ENCODE data around the gene POLR3E. TPM values are rescaled to one million over a fixed set of nuclear protein-coding genes. Genes with fewer than 3 reads are reported as not detected.
"Not testable (repeated sequence)": the region's sequence is repeated elsewhere in the genome, so short reads cannot be mapped to it uniquely, and the experiment has no call there.

Gene POLR3E
- total RNA-seq, 1 donor from 2014 or later = 91.3 TPM

GRCh38 chr16:22364241-22364640 is 67.0 kb downstream of the POLR3E start:
- TF ChIP-seq CTCF (IDR thresholded peaks at IDR 0.05) (no peak), EZH2phosphoT487 (IDR thresholded peaks at IDR 0.05) (no peak), EZH2 (IDR thresholded peaks at IDR 0.05) (no peak)
- Histone ChIP-seq H3K4me3 (no peak overlapping the region), H3K9ac (no peak overlapping the region), H3K4me2 (no peak overlapping the region), H3K4me1 (no peaks in the 10 kb centered on the region), H2AFZ (replicated peaks) (no peak overlapping the region), H3F3A (ENCODE audit: low read depth) (peaks cover 7% of the 10 kb centered on the region), H3K27ac (no peak overlapping the region), H3K27me3 (no peaks in the 10 kb centered on the region), H3K36me3 (peaks cover 6% of the 10 kb centered on the region), H4K20me1 (ENCODE audit: low read depth) (peaks cover 19% of the 10 kb centered on the region), H3K79me2 (ENCODE audit: low read depth) (peaks cover 41% of the 10 kb centered on the region), H3K9me3 (ENCODE audit: low read depth) (no peaks in the 10 kb centered on the region)
- Mint-ChIP-seq H3K9me3 (no peaks in the 10 kb centered on the region), H3K4me3 (no peak overlapping the region), H3K27me3 (ENCODE audit: insufficient read depth, low read depth) (no peaks in the 10 kb centered on the region), H3K4me1 (no peaks in the 10 kb centered on the region), H3K27ac (no peak overlapping the region), H3K36me3 (peaks cover 19% of the 10 kb centered on the region)
- DNase-seq (ENCODE audit: low spot score) = no peak

GRCh38 chr16:22366371-22366770 is 69.2 kb downstream of the POLR3E start:
- Histone ChIP-seq H3F3A (ENCODE audit: low read depth) (peaks cover 20% of the 10 kb centered on the region), H3K4me2 (no peak overlapping the region), H3K4me3 (no peak overlapping the region), H2AFZ (replicated peaks) (no peak overlapping the region), H3K27me3 (no peaks in the 10 kb centered on the region), H3K79me2 (ENCODE audit: low read depth) (peaks cover 55% of the 10 kb centered on the region), H3K4me1 (peaks cover 20% of the 10 kb centered on the region), H3K9ac (no peak overlapping the region), H3K27ac (no peak overlapping the region), H3K9me3 (ENCODE audit: low read depth) (no peaks in the 10 kb centered on the region), H3K36me3 (peaks cover 6% of the 10 kb centered on the region), H4K20me1 (ENCODE audit: low read depth) (peaks cover 39% of the 10 kb centered on the region)
- Mint-ChIP-seq H3K4me1 (peaks cover 10% of the 10 kb centered on the region), H3K36me3 (peaks cover 19% of the 10 kb centered on the region), H3K27ac (no peak overlapping the region), H3K4me3 (no peak overlapping the region), H3K9me3 (no peaks in the 10 kb centered on the region), H3K27me3 (ENCODE audit: insufficient read depth, low read depth) (no peaks in the 10 kb centered on the region)
- DNase-seq (ENCODE audit: low spot score) = no peak
- TF ChIP-seq EZH2 (IDR thresholded peaks at IDR 0.05) (no peak), EZH2phosphoT487 (IDR thresholded peaks at IDR 0.05) (no peak), CTCF (IDR thresholded peaks at IDR 0.05) (no peak)

GRCh38 chr16:22366889-22367288 is 69.7 kb downstream of the POLR3E start:
- Histone ChIP-seq H3K27ac (no peak overlapping the region), H2AFZ (replicated peaks) (no peak overlapping the region), H3K9me3 (ENCODE audit: low read depth) (no peaks in the 10 kb centered on the region), H3K4me2 (no peak overlapping the region), H4K20me1 (ENCODE audit: low read depth) (peaks cover 42% of the 10 kb centered on the region), H3K27me3 (no peaks in the 10 kb centered on the region), H3K79me2 (ENCODE audit: low read depth) (peaks cover 60% of the 10 kb centered on the region), H3K4me1 (peaks cover 21% of the 10 kb centered on the region), H3F3A (ENCODE audit: low read depth) (peaks cover 20% of the 10 kb centered on the region), H3K36me3 (peaks cover 6% of the 10 kb centered on the region), H3K9ac (no peak overlapping the region), H3K4me3 (no peak overlapping the region)
- Mint-ChIP-seq H3K4me3 (no peak overlapping the region), H3K27ac (no peak overlapping the region), H3K27me3 (ENCODE audit: insufficient read depth, low read depth) (no peaks in the 10 kb centered on the region), H3K36me3 (peaks cover 19% of the 10 kb centered on the region), H3K9me3 (no peaks in the 10 kb centered on the region), H3K4me1 (peaks cover 12% of the 10 kb centered on the region)
- no peak for DNase-seq (ENCODE audit: low spot score)
- TF ChIP-seq EZH2 (IDR thresholded peaks at IDR 0.05) = no peak

- H3F3A ChIP-seq (ENCODE audit: low read depth) = peaks cover 20% of the 10 kb centered on the region
- peaks cover 75% of the 10 kb centered on the region for H3K79me2 ChIP-seq (ENCODE audit: low read depth)
- not testable (repeated sequence) for DNase-seq (ENCODE audit: low spot score); H3K9me3 ChIP-seq (ENCODE audit: low read depth); H3K4me3 ChIP-seq; H3K27ac Mint-ChIP-seq; H3K36me3 ChIP-seq; H3K9ac ChIP-seq; H3K9me3 Mint-ChIP-seq; H3K4me2 ChIP-seq; H2AFZ ChIP-seq (replicated peaks); H3K27me3 Mint-ChIP-seq (ENCODE audit: insufficient read depth, low read depth); H3K27me3 ChIP-seq; H3K4me3 Mint-ChIP-seq; H3K36me3 Mint-ChIP-seq; H3K27ac ChIP-seq
- peaks cover 29% of the 10 kb centered on the region for H3K4me1 ChIP-seq
- peaks cover 25% of the 10 kb centered on the region for H3K4me1 Mint-ChIP-seq
- H4K20me1 ChIP-seq (ENCODE audit: low read depth) = peaks cover 56% of the 10 kb centered on the region
Observed at GRCh38 chr16:22368200-22368826, 71.1 kb downstream of the POLR3E start.

All from neural progenitor cell (in vitro differentiated cells).